Coronary artery (tissue), 2 donors: Measurements from ENCODE around the gene SMLR1.

Source experiments
- DNase-seq: peaks from one replicate; pipeline ENCODE4 v3.0.0-alpha.2; 2017; ENCODE audit warnings: low spot score
- H3K27ac ChIP-seq, 2 donors: fragments of 200-600 bp; sonication (generic); one replicate each; pipeline ENCODE4 v1.5.1; 2016 to 2019
- H3K4me3 ChIP-seq: fragments of 200-600 bp; sonication (generic); 2 replicates; pipeline ENCODE4 v1.5.1; 2016; ENCODE audit warnings: mild to moderate bottlenecking, moderate library complexity
- CTCF ChIP-seq: fragments of 200-600 bp; sonication (generic); IDR thresholded peaks from one replicate; pipeline ENCODE4 v1.5.1; 2019; ENCODE audit warnings: antibody characterized with exemption

Gene SMLR1

GRCh38 chr6:130825772-130826441, 1.3 kb upstream of the SMLR1 start:
- H3K27ac ChIP-seq = no peak overlapping the region
- DNase-seq = no peak
- no peak overlapping the region for H3K4me3 ChIP-seq
- no peak for TF ChIP-seq CTCF

- H3K4me3 ChIP-seq = no peak overlapping the region
- no peak for TF ChIP-seq CTCF
- H3K27ac ChIP-seq = no peak overlapping the region
- no peak for DNase-seq
Measured at GRCh38 chr6:130826442-130827246, 562 bp upstream of the SMLR1 start.

- DNase-seq = no peak
Measured at GRCh38 chr6:130829333-130829910, 2.2 kb downstream of the SMLR1 start.

GRCh38 chr6:130831607-130832006, 4.4 kb downstream of the SMLR1 start:
- no peak for TF ChIP-seq CTCF
- Histone ChIP-seq H3K27ac (no peak overlapping the region), H3K4me3 (no peak overlapping the region)
- DNase-seq = no peak

More at GRCh38 chr6:130829333-130829910, 2.2 kb downstream of the SMLR1 start:
- no peak for TF ChIP-seq CTCF
- Histone ChIP-seq H3K4me3 (no peak overlapping the region), H3K27ac (no peak overlapping the region)

- Histone ChIP-seq H3K27ac (no peak overlapping the region), H3K4me3 (no peak overlapping the region)
- DNase-seq = no peak
- TF ChIP-seq CTCF = no peak
Measured at GRCh38 chr6:130833569-130833968, 6.4 kb downstream of the SMLR1 start.

- no peak for TF ChIP-seq CTCF
- DNase-seq = no peak
- Histone ChIP-seq H3K27ac (no peak overlapping the region), H3K4me3 (no peak overlapping the region)
Measured at GRCh38 chr6:130834482-130835251, 7.5 kb downstream of the SMLR1 start.
